Activated CD4-positive, alpha-beta T cell treated with anti-CD3 and anti-CD28 coated beads for 36 hours (primary cell): ENCODE data around the gene AFP. TPM values are rescaled to one million over a fixed set of nuclear protein-coding genes. Genes with fewer than 3 reads are reported as not detected.
"Not testable (repeated sequence)": the region's sequence is repeated elsewhere in the genome, so short reads cannot be mapped to it uniquely, and the experiment has no call there.

Experiments
- ATAC-seq: fragments of 200-7000 bp; cut with Tn5 transposase; one replicate; pipeline ENCODE4 v1.10.0; 2021; ENCODE audit warnings: mild to moderate bottlenecking, moderate library complexity
- CTCF ChIA-PET: fragments of 350-600 bp; sonication (Branson Sonifier 250); formaldehyde crosslinking; loops from one replicate; lab custom pipeline; 2021; ENCODE audit warnings: antibody characterized with exemption; lab: Charles Lee
- POLR2A ChIA-PET: fragments of 350-600 bp; sonication (Branson Sonifier 250); formaldehyde crosslinking; loops from one replicate; lab custom pipeline; 2021; ENCODE audit warnings: antibody characterized with exemption, inconsistent platforms; lab: Charles Lee
- DNase-seq: peaks from one replicate; pipeline ENCODE4 v3.0.0-alpha.2; 2020
- H3K27ac Mint-ChIP-seq: one replicate; pipeline ENCODE4 v1.8.0; 2021; ENCODE audit warnings: mixed read lengths
- H3K27me3 Mint-ChIP-seq: one replicate; pipeline ENCODE4 v1.8.0; 2021; ENCODE audit warnings: mixed read lengths
- H3K36me3 Mint-ChIP-seq: one replicate; pipeline ENCODE4 v1.8.0; 2021; ENCODE audit warnings: low read depth, mixed read lengths
- H3K4me1 Mint-ChIP-seq: one replicate; pipeline ENCODE4 v1.8.0; 2021; ENCODE audit warnings: mixed read lengths
- H3K4me3 Mint-ChIP-seq: one replicate; pipeline ENCODE4 v1.8.0; 2021; ENCODE audit warnings: mild to moderate bottlenecking, moderate library complexity, mixed read lengths
- H3K9me3 Mint-ChIP-seq: one replicate; pipeline ENCODE4 v1.8.0; 2021; ENCODE audit warnings: low read depth, mixed read lengths
- intact Hi-C, 2 experiments: fragments of 100-400 bp; cut with DNase I in 1 of 2; cut with micrococcal nuclease in 1 of 2; formaldehyde crosslinking; loops; one replicate each; pipeline versions ENCODE4 v1.14.2 to v1.15.1; 2022 to 2024; cut with DNase I, micrococcal nuclease
- total RNA-seq, 2 experiments: library from RNA; stranded (reverse); gene quantifications; one replicate each; pipeline ENCODE4 v1.2.3, GENCODE V29; 2021

AFP gene
- not detected for total RNA-seq

GRCh38 chr4:73435984-73436383, at the start of gene AFP:
Gene AFP (plus strand): TSS chr4:73436221. CDS start chr4:73436263, 42 bp downstream.
- Mint-ChIP-seq H3K9me3 (no peaks in the 10 kb centered on the region), H3K36me3 (no peaks in the 10 kb centered on the region), H3K4me1 (no peaks in the 10 kb centered on the region), H3K27ac (no peak within 1 kb of the TSS), H3K4me3 (no peak within 1 kb of the TSS), H3K27me3 (peaks cover 10% of the 10 kb centered on the region)
- DNase-seq = no peak
- CTCF ChIA-PET = interaction anchor here (0.7 to 1.6 kb wide), 2 partner anchors 10 to 680 kb away, joined by 3 to 5 read pairs; no protein-coding TSS in a partner anchor
- POLR2A ChIA-PET = no interaction called here
- no peak for ATAC-seq
- intact Hi-C loops = no loop called here

- H3K36me3 Mint-ChIP-seq = peaks cover 2% of the 10 kb centered on the region
- no peak for DNase-seq
- CTCF ChIA-PET = interaction anchor here (1.2 kb wide), 1 partner anchor 59 kb away, joined by 3 read pairs; no protein-coding TSS in a partner anchor
Measured at GRCh38 chr4:73387552-73387951, 48.5 kb upstream of the AFP start.

GRCh38 chr4:73388887-73389286, 47.1 kb upstream of the AFP start:
- H3K27ac Mint-ChIP-seq = no peak overlapping the region
- DNase-seq (no peak), ATAC-seq (no peak)
- H3K9me3 Mint-ChIP-seq = peaks cover 7% of the 10 kb centered on the region
- peaks cover 2% of the 10 kb centered on the region for H3K4me1 Mint-ChIP-seq
- peaks cover 2% of the 10 kb centered on the region for H3K36me3 Mint-ChIP-seq
- ChIA-PET POLR2A (no interaction called here), CTCF (no interaction called here)
- peaks cover 2% of the 10 kb centered on the region for H3K27me3 Mint-ChIP-seq
- intact Hi-C loops = no loop called here
- no peak overlapping the region for H3K4me3 Mint-ChIP-seq

More at GRCh38 chr4:73387552-73387951, 48.5 kb upstream of the AFP start:
- H3K4me1 Mint-ChIP-seq = peaks cover 2% of the 10 kb centered on the region
- intact Hi-C loops = no loop called here
- peaks cover 2% of the 10 kb centered on the region for H3K27me3 Mint-ChIP-seq
- H3K4me3 Mint-ChIP-seq = no peak overlapping the region
- POLR2A ChIA-PET = interaction anchor here (0.8 kb wide), 1 partner anchor 37 kb away, joined by 5 read pairs; no protein-coding TSS in a partner anchor
- H3K9me3 Mint-ChIP-seq = peaks cover 7% of the 10 kb centered on the region
- no peak overlapping the region for H3K27ac Mint-ChIP-seq
- ATAC-seq = no peak

GRCh38 chr4:73389663-73390062, 46.4 kb upstream of the AFP start:
- H3K27ac Mint-ChIP-seq, H3K9me3 Mint-ChIP-seq, H3K27me3 Mint-ChIP-seq, ATAC-seq, H3K4me3 Mint-ChIP-seq, H3K36me3 Mint-ChIP-seq, POLR2A ChIA-PET, CTCF ChIA-PET, intact Hi-C loops, DNase-seq, H3K4me1 Mint-ChIP-seq: not testable (repeated sequence)

GRCh38 chr4:73391774-73392173, 44.2 kb upstream of the AFP start:
- Mint-ChIP-seq H3K27me3 (peaks cover 2% of the 10 kb centered on the region), H3K27ac (no peak overlapping the region), H3K9me3 (no peaks in the 10 kb centered on the region), H3K4me3 (no peak overlapping the region), H3K4me1 (peaks cover 2% of the 10 kb centered on the region), H3K36me3 (no peaks in the 10 kb centered on the region)
- ChIA-PET POLR2A (no interaction called here), CTCF (no interaction called here)
- intact Hi-C loops = no loop called here
- no peak for ATAC-seq
- DNase-seq = no peak

GRCh38 chr4:73392936-73393335, 43.1 kb upstream of the AFP start:
- H3K9me3 Mint-ChIP-seq = no peaks in the 10 kb centered on the region
- intact Hi-C loops = no loop called here
- no peaks in the 10 kb centered on the region for H3K4me1 Mint-ChIP-seq
- CTCF ChIA-PET = no interaction called here
- H3K36me3 Mint-ChIP-seq = no peaks in the 10 kb centered on the region
- POLR2A ChIA-PET = no interaction called here
- peaks cover 2% of the 10 kb centered on the region for H3K27me3 Mint-ChIP-seq
- DNase-seq = no peak
- ATAC-seq = no peak
- no peak overlapping the region for H3K4me3 Mint-ChIP-seq
- H3K27ac Mint-ChIP-seq = no peak overlapping the region

- no peak for DNase-seq
- Mint-ChIP-seq H3K27ac (no peak overlapping the region), H3K4me1 (no peaks in the 10 kb centered on the region), H3K36me3 (no peaks in the 10 kb centered on the region), H3K27me3 (peaks cover 6% of the 10 kb centered on the region), H3K9me3 (no peaks in the 10 kb centered on the region), H3K4me3 (no peak overlapping the region)
- intact Hi-C loops = no loop called here
- ATAC-seq = no peak
- CTCF ChIA-PET = no interaction called here
- POLR2A ChIA-PET = no interaction called here
Measured at GRCh38 chr4:73396304-73396703, 39.7 kb upstream of the AFP start.

GRCh38 chr4:73396993-73397972, 38.7 kb upstream of the AFP start:
- DNase-seq (no peak), ATAC-seq (no peak)
- POLR2A ChIA-PET = no interaction called here
- CTCF ChIA-PET = interaction anchor here (0.6 to 0.9 kb wide), 2 partner anchors 16 to 49 kb away, joined by 3 read pairs; no protein-coding TSS in a partner anchor
- intact Hi-C loops = no loop called here
- H3K27me3 Mint-ChIP-seq = peaks cover 6% of the 10 kb centered on the region
- no peak overlapping the region for H3K27ac Mint-ChIP-seq
- no peaks in the 10 kb centered on the region for H3K4me1 Mint-ChIP-seq
- no peaks in the 10 kb centered on the region for H3K36me3 Mint-ChIP-seq
- H3K9me3 Mint-ChIP-seq = no peaks in the 10 kb centered on the region
- H3K4me3 Mint-ChIP-seq = no peak overlapping the region

- no peaks in the 10 kb centered on the region for H3K9me3 Mint-ChIP-seq
- H3K36me3 Mint-ChIP-seq = no peaks in the 10 kb centered on the region
- no peaks in the 10 kb centered on the region for H3K4me1 Mint-ChIP-seq
- no peak overlapping the region for H3K4me3 Mint-ChIP-seq
- CTCF ChIA-PET = no interaction called here
- H3K27ac Mint-ChIP-seq = no peak overlapping the region
- ATAC-seq = no peak
- DNase-seq = no peak
- POLR2A ChIA-PET = no interaction called here
- peaks cover 6% of the 10 kb centered on the region for H3K27me3 Mint-ChIP-seq
- intact Hi-C loops = no loop called here
Measured at GRCh38 chr4:73401412-73401811, 34.6 kb upstream of the AFP start.

GRCh38 chr4:73404042-73404441, 32.0 kb upstream of the AFP start, which contains the start of gene ALB:
Gene ALB (plus strand): TSS chr4:73404287. CDS start chr4:73404328, 41 bp downstream.
- ChIA-PET POLR2A (no interaction called here), CTCF (no interaction called here)
- DNase-seq (no peak), ATAC-seq (no peak)
- Mint-ChIP-seq H3K27ac (no peak within 1 kb of the TSS), H3K36me3 (no peaks in the 10 kb centered on the region), H3K4me1 (no peaks in the 10 kb centered on the region), H3K27me3 (peaks cover 4% of the 10 kb centered on the region), H3K9me3 (no peaks in the 10 kb centered on the region), H3K4me3 (no peak within 1 kb of the TSS)
- intact Hi-C loops = no loop called here

- no peak overlapping the region for H3K27ac Mint-ChIP-seq
- H3K4me1 Mint-ChIP-seq = no peaks in the 10 kb centered on the region
- no peaks in the 10 kb centered on the region for H3K36me3 Mint-ChIP-seq
- ChIA-PET POLR2A (no interaction called here), CTCF (no interaction called here)
- no peak for ATAC-seq
- DNase-seq = no peak
- no peak overlapping the region for H3K4me3 Mint-ChIP-seq
- H3K27me3 Mint-ChIP-seq = peaks cover 4% of the 10 kb centered on the region
- intact Hi-C loops = no loop called here
- H3K9me3 Mint-ChIP-seq = no peaks in the 10 kb centered on the region
Measured at GRCh38 chr4:73404457-73404856, 31.6 kb upstream of the AFP start.

- ChIA-PET CTCF (no interaction called here), POLR2A (no interaction called here)
- H3K9me3 Mint-ChIP-seq = no peaks in the 10 kb centered on the region
- no peaks in the 10 kb centered on the region for H3K4me1 Mint-ChIP-seq
- ATAC-seq (no peak), DNase-seq (no peak)
- H3K27me3 Mint-ChIP-seq = peaks cover 3% of the 10 kb centered on the region
- no peak overlapping the region for H3K27ac Mint-ChIP-seq
- no peaks in the 10 kb centered on the region for H3K36me3 Mint-ChIP-seq
- intact Hi-C loops = no loop called here
- no peak overlapping the region for H3K4me3 Mint-ChIP-seq
Measured at GRCh38 chr4:73405138-73405537, 30.9 kb upstream of the AFP start.
